ENCODE results near the gene CELA2B. TPM values are rescaled to one million over a fixed set of nuclear protein-coding genes. Genes with fewer than 3 reads are reported as not detected.

CELA2B gene
- not detected in 2 replicates for total RNA-seq

GRCh38 chr1:15475752-15476314 is at the start of gene CELA2B:
Gene CELA2B, plus strand, starts transcription at chr1:15476104. Its CDS starts 22 bp downstream, at chr1:15476126.

GRCh38 chr1:15456313-15456954 is 19.5 kb upstream of the CELA2B start, which contains the start of gene CELA2A:
Gene CELA2A, plus strand, starts transcription at chr1:15456732. Its CDS starts 22 bp downstream, at chr1:15456754.

DNA sequence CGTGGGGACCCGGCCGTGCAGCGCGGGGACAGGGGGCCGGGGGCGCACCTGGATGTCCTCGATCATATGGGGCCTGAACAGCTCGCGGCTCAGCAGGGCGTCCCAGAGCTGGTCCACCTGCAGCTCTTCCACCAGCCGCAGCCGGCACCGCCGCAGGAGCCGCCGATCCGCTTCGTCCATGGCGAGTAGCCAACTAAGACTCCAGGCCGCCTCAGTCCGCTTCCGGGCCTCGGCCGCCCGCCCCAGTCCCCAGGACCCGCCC is 48.0 kb downstream of the CELA2B start, which contains the start of gene CASP9:
CASP9 (minus strand) TSS at position 195 of the 262 bp plus-strand sequence; CDS start at position 180, 15 bp downstream.

GRCh38 chr1:15526490-15527339 is 50.8 kb downstream of the CELA2B start, which contains the start of gene DNAJC16:
Gene DNAJC16, plus strand, starts transcription at chr1:15526848. Its CDS starts 2,258 bp downstream, at chr1:15529106.

Other genes with a start within 250 kb of the CELA2B start
- gene FHAD1, start 228.9 kb upstream of the CELA2B start, total RNA-seq: under 0.01 and 0.91 TPM in 2 replicates
- 58.8 and 103 TPM in 2 replicates for gene EFHD2, start 66.2 kb upstream of the CELA2B start, total RNA-seq
- not detected in 2 replicates for gene CTRC, start 37.7 kb upstream of the CELA2B start, total RNA-seq
- not detected in 2 replicates for gene CELA2A, start 19.4 kb upstream of the CELA2B start, total RNA-seq
- 7.1 and 9.4 TPM in 2 replicates for gene CASP9, start 48.1 kb downstream of the CELA2B start, total RNA-seq
- gene DNAJC16, start 50.7 kb downstream of the CELA2B start, total RNA-seq: 9.7 and 10.0 TPM in 2 replicates
- 2.3 and 3.0 TPM in 2 replicates for gene AGMAT, start 108.9 kb downstream of the CELA2B start, total RNA-seq
- gene DDI2, start 141.4 kb downstream of the CELA2B start, total RNA-seq: 13.2 and 15.3 TPM in 2 replicates
- gene PLEKHM2, start 208.2 kb downstream of the CELA2B start, total RNA-seq: 38.0 and 38.1 TPM in 2 replicates